GM21528 (cell line): ENCODE data around the gene CYGB.

Experiments used
- ATAC-seq: cut with Tn5 transposase; IDR thresholded peaks from one replicate; pipeline ENCODE4 v1.9.1; 2021; ENCODE audit warnings: mild to moderate bottlenecking, moderate library complexity; ENCODE audit not compliant: unreplicated experiment, low FRiP score

Gene CYGB

DNA sequence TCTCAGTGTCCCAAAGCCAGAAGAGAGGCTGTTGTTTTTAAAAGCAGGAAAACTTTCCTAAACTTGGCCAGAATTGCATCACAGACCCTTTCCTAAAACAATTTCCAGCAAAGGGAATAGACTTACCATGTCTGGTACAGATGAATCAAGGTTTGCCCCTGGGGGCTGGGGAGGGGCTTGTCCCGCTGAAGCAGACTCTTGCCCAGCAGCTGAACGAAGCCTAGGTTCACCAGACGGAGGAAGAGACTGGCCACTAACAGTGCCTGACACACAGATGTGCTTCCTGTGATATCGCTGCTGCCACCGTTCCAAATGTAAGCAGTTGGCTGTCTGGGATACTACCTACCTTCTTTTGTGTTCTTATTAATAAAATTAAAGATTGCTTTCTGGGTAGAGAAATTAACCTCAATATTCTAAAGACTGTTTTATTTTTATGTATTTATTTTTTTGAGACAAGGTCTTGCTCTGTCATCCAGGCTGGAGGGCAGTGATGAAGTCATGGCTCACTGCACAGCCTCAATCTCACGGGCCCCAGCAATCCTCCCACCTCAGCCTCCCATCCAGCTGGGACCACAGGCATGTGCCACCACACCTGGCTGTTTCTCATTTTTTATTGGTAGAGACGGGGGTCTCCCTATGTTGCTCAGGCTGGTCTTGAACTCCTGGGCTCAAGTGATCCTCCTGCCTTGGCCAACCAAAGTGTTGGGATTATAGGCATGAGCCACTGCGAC lies 15.8 kb upstream of the CYGB start:
- ATAC-seq, result no peak

DNA sequence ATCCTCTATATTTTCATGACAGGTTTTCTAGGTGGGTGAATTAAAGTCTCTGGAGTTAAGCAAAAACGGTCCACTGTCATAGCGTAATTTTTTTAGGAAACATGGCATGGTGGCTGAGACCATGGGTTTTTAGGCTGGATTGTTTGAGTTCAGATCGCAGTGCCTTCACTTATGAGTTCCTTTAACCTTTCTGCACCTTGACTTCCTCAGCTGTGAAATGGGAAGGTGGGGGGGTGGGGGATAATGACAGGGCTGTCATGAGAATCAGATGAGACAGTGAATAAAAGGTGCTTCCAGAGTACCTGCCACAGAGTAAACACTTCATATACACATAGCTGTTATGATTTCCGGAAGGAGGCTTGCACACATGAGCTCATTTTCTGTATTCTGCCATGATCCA lies 14.2 kb upstream of the CYGB start:
- no peak for ATAC-seq

DNA sequence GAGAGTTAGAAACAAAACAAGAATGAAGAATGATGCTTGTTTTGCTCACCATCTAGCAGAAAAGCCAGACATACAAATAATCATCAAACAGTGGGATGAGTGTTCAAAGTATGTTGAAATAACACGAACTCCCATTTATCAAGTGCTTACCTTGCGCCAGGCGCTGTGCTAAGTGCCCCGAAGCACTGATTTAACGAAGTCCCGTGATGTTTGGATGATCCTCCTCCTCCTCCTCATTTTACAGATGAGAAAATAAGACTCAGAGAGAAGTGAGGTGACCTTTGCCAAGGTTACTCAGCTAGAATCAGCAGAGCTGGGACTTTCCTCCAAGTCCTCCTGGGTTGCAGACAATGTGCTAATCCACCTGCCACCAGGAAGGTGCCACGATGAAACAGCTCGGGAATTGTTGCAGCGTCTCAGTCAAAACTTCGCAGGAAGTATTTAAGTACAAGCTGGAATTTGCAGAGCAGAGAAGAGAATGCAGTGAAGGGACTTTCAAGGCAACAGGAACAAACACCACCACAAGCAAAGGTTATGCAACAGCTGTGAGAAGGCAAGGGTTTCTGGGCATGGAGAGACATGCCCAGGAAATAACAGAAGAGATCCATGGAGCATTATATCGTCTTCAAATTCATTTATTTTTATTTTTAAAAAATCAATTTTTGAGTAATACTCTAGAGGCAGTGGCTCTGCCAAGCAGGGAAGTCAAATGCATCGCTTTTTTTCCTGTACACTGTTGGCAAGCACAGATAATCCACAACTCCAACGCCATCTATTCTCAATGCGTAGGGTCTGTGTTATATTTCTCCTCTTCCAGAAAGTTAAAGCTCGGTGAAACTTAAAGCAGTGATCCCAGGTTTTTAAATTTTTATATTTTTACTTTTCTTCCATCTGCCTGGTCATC lies 13.5 kb upstream of the CYGB start:
- no peak for ATAC-seq

DNA sequence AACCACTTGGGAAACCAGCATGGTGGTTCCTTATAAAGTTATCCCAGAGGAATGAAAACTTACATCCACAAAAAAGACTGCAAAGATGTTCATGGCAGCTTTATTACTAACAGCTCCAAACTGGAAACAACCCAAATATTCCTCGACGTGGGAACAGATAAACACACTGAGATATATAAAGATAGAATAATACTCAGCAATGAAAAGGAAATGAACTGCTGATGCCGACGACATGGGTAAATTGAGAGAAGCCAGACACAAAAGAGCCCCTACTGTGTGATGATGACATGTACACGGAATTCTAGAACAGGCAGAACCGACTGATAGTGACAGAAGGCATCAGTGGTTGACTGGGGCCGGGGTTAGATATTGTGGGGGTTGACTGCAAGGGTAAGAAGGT lies 12.0 kb upstream of the CYGB start:
- no peak for ATAC-seq

DNA sequence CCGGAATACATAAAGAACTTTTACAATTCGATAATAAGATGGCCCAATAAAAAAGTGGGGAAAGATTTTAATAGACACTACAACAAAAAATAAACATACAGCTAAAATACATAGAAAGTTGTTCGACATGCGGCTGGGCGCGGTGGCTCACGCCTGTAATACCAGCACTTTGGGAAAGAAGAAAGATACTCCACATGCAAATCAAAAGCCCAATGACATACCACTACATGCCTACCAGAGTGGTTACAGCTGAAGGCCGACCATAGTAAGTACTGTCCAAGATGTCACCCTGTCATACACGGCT lies 11.7 kb upstream of the CYGB start:
- ATAC-seq, result no peak

DNA sequence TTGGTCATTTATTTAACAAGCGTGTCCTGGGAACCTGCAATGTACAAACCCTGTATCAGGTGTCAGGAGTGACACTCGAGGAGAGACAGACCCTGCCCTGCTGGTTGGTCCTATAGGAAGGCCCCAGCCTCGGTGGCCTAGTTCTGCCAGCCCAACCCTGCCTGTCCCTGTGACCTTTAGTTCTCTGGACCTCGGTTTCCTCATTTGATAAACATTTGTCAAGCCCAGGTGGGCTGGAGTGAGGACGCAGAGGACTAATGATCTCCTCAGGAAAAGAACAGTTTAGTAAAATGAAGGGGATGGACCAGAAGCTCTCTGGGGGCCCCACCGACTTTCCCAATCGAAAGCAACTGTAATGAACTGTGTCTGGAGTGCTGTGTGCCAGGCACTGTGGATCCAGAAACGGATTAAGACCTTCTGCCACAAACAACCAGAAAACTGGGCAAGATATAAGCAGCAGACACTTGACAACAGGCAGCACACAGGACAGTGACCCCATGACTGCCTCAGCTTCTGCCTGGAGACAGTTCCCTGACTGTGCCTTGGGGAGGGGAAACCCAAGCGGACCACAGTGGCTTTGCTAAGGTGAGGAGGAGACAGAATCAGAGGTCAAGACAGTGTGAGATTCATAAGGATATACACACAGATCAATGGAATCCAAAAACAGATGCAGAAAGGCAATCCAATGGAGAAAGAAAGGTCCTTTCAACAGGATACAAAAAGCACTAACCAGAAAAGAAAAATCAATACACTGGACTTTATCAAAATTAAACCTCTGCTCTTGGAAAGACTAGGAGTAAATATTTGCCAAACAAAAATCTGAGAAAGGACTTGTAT lies 11.1 kb upstream of the CYGB start:
- ATAC-seq, result no peak

DNA sequence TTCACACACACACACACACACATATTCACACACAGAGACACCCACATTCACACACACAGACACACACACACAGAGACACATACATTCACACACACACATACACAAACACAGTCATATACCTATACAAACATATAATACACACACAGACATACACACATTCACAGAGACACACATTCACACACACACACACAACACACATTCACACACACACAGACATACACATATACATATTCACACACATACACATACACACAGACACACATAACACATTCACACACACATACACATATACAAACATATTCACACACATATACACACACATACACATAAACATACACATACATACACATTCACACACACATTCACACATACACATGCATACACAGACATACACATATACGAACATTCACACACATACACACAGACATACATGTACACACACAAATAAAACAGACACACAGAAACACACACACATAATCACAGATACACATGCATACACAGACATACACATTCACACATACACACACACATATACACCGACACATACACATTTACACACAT lies 10.2 kb upstream of the CYGB start:
- no peak for ATAC-seq

DNA sequence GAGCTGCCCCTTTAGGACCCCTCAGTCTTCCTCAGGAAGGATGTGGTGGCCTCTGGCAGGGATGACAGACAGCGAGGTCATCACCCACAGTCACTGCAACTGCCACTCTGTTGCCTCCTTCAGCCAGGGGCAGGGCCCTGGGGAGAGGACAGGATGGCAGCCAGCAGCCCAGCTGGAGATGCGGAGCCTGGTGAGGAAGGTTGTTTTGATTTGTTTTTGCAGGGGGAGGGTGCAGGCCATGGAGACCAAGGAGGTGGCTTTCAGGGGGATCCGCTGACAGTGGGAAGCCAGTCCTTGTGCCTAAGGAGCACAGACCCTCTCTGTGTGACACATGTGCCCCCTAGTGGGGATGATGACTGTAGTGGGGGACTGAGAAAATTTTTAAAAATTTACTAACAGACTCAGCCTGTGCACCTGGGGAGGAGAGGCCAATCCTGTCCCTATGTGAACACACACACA lies 9.7 kb upstream of the CYGB start:
- ATAC-seq, result no peak

DNA sequence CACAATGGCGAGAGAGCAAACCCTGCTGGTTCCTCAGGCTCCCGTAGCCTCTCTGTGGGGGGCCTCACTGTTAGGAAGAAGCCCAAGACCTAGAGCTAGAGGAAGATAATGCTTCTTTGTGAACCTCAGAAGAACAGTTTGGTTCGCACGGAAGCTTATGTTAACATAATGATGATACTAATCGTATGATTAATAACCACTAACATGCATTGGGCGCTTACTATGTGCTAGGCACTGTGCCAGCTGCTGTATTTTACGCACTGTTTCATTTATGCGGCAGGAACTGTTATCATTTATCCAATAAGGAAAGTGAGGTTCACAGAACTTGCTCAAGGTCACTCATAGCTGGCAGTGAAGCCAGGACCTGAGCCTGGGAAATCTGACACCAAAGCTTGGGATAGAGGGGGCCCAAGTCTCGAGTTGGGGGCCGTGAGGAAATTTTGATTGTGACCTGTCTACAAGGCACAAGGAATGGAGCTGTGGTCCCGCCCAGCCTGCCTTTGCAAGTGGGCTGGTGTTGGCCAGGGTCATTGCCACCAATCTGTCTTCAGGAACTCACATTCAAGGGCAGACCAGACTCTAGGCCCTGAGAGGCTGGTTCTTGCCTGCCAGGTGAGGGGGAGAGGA lies 9.2 kb upstream of the CYGB start:
- ATAC-seq, result no peak

DNA sequence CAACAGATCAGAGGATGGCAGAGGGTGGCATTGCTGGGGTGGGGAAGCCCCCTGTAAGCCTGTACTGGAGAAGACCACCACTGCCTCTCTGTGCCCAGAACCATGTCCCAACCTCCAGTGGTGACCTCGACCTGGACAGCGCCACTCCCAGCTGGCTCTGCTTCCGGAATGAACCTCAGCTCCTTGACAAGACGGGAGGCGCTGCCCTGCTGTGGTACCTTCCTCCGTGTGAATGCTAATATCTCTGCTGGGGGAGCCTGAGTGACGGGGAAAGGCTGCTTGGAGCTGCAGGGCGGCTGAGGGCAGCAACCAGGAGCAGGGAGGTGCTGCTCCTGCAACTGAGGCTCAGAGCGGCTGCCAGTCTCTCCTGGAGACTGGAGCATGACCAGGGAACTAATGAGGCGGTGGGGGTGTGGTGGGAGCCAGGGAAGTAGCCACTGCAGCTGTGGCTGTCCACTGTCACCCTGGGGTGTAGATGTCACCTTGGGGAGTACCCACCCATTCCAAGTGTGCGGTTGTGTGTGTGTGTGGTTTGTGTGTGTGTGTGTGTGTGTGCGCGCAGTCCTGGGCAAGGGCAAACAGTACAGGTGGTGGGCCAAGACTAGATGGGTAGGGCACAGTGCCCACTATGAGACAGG lies 8.5 kb upstream of the CYGB start:
- ATAC-seq, result no peak

DNA sequence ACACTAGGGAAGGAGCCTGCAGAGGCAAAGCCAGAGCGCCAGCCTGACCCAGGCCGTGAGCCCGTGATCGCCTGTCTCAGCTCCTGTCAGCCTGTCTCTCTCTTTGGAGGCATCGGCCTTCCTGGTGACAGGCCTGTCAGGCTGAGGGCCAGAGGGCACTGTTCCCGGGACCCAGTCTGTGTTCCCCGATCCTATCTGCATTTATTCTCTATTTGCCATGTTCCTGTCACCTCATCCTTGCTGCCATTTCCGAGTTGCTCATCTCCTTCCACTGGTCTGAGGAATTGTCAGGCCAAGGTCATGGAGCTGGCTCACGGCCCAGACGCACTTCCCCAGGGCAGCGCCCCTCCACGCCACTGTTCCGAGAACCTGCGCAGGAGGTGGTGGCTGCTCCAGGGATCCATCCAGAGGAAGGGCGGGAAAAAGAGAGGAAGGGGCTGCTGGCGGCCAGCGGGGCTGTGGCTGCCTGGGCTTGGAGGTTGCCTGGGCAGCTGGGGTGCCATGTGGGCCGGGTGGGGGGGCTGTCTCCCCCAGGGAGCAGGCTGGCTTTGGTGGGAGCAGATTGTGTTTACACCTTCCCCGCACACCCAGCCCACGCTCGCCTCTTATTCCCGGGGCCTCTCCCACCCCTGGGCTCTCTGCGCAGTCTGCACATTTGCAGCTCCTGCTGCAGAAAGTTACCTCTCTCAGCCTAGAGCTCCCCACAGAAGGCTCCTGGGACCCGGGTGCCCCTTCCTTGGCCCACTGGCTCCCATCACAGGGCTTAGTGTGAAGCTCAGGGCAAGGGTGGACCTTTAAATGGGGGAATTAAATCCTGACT lies 7.2 kb upstream of the CYGB start:
- no peak for ATAC-seq

DNA sequence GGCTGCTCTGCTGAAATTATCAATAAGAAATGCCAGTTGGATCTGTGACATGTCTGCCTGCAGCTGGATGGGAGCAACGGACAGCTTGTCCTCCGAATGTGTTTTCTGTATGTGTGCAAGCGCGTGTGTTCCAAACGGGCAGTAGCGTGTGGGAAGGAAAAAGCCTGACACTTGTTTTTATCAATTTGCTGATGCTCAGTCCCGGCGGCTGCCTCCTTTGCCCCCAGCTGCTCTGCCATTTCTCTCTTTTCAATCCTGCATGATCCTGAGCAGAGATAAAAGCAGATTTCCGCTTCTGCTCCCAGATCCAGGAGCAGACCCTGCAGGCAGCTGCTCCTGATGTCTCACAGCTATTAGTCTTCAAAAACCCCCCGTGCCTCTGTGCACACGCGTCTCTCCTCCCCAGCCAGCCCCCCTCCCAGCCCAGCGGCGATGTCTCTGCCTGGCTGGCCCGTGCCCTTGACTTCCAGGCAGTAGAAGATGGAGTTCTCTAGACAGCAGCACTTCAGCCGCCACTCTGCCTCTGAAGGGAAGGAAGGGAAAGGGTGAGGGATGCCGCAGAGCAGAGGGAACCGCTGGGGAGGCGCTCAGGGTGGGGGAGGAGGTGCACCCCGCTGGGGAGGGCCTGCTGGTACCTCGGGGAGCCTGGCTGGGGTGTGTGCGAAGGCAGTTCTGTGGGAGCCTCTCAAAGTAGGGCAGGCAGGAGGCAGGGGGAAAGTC lies 6.5 kb upstream of the CYGB start:
- ATAC-seq, result no peak

DNA sequence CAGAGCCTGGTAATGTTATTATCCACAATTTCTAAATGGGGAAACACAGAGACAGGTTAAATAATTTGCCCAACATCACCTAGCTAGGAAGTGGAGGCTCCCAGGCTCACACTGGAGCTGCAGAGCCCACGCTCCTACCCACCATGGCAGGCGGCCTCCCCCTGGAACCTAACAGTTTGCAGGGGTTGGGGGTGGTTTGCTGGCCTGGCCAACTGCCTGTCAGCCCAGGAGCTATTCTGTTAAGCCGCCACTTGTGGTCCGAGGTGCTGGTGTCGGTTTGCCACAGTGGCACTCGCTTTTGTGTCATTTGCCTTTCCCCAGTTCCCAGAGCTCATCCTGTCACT lies 5.9 kb upstream of the CYGB start:
- ATAC-seq, result no peak

DNA sequence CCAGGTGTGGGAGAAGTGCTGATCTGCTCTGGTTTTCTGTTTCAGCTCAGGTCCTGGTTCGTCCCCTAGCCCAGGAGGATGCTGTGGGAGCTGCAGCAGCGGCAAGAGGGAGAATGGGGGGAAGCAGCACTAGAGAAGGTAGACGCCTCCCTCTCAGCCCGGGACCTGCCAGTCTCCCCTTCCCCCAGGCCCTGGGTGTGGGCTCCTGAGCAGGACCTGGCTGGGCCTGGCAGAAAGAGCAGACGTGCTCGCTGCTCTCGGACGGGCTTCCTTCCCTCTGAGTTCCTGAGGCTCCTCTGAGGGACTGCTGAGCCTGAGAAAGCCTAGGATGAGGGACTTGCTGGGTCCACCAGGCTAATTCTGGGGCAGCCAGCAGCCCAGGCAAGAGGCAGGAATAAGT lies 5.5 kb upstream of the CYGB start:
- no peak for ATAC-seq

DNA sequence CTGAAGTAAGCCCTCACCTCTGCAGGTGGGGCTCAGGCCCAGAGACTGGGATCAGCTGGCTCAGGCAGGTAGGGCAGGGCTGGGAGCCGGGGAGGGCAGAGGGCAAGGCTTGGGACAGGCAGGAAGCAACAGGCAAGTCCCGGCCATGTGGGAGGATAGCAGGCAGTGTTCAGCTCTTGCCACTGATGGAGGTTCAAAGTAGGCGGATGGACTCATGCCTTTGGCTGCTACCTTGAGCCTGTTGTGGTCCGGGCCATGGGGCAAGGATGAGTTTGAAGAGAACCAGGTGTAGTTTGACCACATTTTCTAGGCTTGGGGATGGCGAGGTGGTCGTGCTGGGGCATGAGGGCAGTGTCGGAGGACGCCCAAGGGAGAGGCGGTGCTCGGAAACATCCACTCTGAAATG lies 5.1 kb upstream of the CYGB start:
- no peak for ATAC-seq

DNA sequence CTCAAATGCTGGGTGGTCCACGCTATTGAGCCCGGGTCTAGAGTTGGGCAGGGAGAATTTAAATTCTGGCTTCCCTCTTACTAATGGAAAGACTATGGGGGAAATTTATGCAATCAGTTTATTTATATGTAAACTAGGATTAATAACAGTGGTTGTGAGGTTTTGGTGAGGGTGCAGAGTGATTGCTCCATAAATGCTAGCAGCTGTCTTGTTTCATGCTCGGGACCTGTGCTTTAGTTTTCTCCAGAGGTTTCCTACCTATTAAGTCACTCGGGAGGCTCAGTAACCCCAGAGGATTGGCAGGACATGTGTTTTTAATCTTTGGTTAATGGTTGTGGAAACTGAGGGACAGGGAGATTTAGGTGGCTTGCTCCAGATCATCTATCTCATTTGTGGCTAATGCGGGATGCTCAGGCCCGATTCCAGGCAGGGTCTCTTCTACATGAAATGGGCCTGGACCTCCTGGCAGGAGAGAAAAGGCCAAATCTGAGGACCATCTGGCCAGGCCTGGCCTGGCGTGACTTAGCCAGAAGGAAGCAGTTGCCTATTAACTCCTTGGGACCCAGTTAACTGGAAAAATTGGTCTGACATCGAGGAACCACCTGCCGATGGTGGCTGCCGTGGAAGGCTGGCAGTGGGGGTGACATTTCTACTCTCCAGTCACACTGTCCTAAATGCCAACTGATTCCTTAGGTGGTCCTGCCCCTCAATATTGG lies 4.4 kb upstream of the CYGB start:
- no peak for ATAC-seq

DNA sequence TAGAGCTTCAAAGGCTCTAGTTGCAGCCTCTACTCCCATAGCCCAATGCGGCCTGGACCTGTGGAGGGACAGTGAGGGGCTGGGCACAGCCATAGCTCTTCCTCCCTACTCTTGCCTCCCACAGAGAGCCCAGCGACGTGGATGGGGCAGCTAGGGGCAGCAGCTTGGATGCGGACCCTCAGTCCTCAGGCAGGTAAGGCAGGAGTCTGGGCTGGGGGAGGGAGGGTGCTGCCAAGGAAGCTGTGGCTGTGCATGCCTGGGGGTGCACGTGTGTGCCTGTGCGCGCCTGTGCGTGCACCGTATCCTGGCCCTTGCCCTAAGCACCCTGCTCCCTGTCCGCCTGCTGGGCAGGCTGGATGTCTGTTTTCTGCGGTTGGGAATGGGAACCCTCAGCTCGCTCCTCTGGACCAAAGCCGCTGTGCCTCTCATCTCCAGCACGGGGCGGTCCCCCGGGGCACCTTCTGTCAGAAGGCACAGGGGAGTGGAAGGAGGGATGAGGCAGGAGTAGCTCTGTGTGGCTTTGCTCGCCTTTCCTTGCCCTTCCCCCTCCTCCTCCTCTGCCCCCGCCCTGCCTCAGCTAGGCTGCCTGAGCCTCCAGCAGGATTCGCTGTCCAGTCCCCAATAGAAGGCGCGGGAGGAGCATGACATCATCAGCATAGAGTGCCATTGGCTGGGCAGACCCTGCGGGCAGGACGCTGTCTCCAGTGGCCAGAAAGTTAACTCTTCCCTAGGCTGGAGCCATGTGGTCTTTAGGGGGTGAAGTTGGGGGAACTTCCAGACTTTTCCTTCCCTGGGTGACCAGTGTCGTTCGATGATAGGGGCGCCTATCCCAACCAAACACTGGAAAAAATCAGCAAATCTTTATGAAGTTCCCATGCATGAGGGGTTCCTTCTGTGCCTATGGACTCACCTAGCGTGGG lies 3.1 kb upstream of the CYGB start:
- no peak for ATAC-seq
